Inferior parietal cortex (tissue), 1 donor: Measurements from ENCODE around the gene TRUB2.

ENCODE experiments used
- DNase-seq: peaks from one replicate; pipeline ENCODE4 v3.0.0-alpha.2; 2016; ENCODE audit errors: extremely low spot score

Gene TRUB2

GRCh38 chr9:128322404-128323211, at the start of gene TRUB2, which contains the start of gene COQ4:
Gene TRUB2 (minus strand): TSS chr9:128322447. CDS start chr9:128322408, 39 bp downstream.
Gene COQ4 (plus strand): TSS chr9:128322839. CDS start chr9:128322859, 20 bp downstream.
- DNase-seq: peak; percentile 99

- no peak for DNase-seq
Measured at GRCh38 chr9:128371630-128372117, 49.4 kb upstream of the TRUB2 start.

GRCh38 chr9:128370752-128371629, 48.7 kb upstream of the TRUB2 start, which contains the start of gene URM1:
Gene URM1 (plus strand): TSS chr9:128371374. CDS start chr9:128371381, 7 bp downstream.
- peak; percentile 98 for DNase-seq

- no peak for DNase-seq
Measured at GRCh38 chr9:128370367-128370751, 48.1 kb upstream of the TRUB2 start.

- DNase-seq: no peak
Measured at GRCh38 chr9:128369024-128369706, 46.9 kb upstream of the TRUB2 start.

GRCh38 chr9:128365525-128365924, 43.3 kb upstream of the TRUB2 start:
- no peak for DNase-seq

GRCh38 chr9:128362774-128363173, 40.5 kb upstream of the TRUB2 start:
- DNase-seq: no peak

GRCh38 chr9:128361986-128362646, 39.9 kb upstream of the TRUB2 start:
- DNase-seq: peak; percentile 95

- DNase-seq: no peak
Measured at GRCh38 chr9:128361296-128361985, 39.2 kb upstream of the TRUB2 start.

- no peak for DNase-seq
Measured at GRCh38 chr9:128360826-128361225, 38.6 kb upstream of the TRUB2 start.

- DNase-seq: no peak
Measured at GRCh38 chr9:128358861-128359260, 36.6 kb upstream of the TRUB2 start.

- no peak for DNase-seq
Measured at GRCh38 chr9:128358090-128358489, 35.8 kb upstream of the TRUB2 start.

- no peak for DNase-seq
Measured at GRCh38 chr9:128355451-128355850, 33.2 kb upstream of the TRUB2 start.

GRCh38 chr9:128349772-128350171, 27.5 kb upstream of the TRUB2 start:
- no peak for DNase-seq

- no peak for DNase-seq
Measured at GRCh38 chr9:128349125-128349524, 26.9 kb upstream of the TRUB2 start.

GRCh38 chr9:128344931-128345605, 22.8 kb upstream of the TRUB2 start:
- DNase-seq: no peak

GRCh38 chr9:128343855-128344254, 21.6 kb upstream of the TRUB2 start:
- DNase-seq: no peak

GRCh38 chr9:128342971-128343680, 20.9 kb upstream of the TRUB2 start:
- no peak for DNase-seq

- peak; percentile 75 for DNase-seq
Measured at GRCh38 chr9:128341435-128341849, 19.2 kb upstream of the TRUB2 start.
